ENCODE results near the gene SLC15A3. TPM values are rescaled to one million over a fixed set of nuclear protein-coding genes. Genes with fewer than 3 reads are reported as not detected.

SLC15A3 gene
- total and polyA plus RNA-seq, 2 experiments from 2014 or later: 14.2 to 15.8 TPM

GRCh38 chr11:60974726-60975125, 22.8 kb upstream of the SLC15A3 start:
- Histone ChIP-seq H2AFZ (no peak overlapping the region), H3K4me1 (ENCODE audit: insufficient read depth) (no peaks in the 10 kb centered on the region), H4K20me1 (replicated peaks; ENCODE audit: insufficient read depth) (no peaks in the 10 kb centered on the region), H3K36me3 (ENCODE audit: insufficient read depth) (no peaks in the 10 kb centered on the region), H3K4me3 (no peak overlapping the region), H3F3A (replicated peaks; ENCODE audit: low read depth) (no peaks in the 10 kb centered on the region), H3K9me2 (ENCODE audit: insufficient read depth) (no peaks in the 10 kb centered on the region), H3K27ac (ENCODE audit: low read depth) (no peak overlapping the region), H3K79me2 (replicated peaks; ENCODE audit: insufficient read depth) (no peaks in the 10 kb centered on the region), H3K27me3 (ENCODE audit: insufficient read depth) (no peaks in the 10 kb centered on the region), H3K4me2 (no peak overlapping the region)
- DNase-seq (ENCODE audit: low spot score) (no peak), ATAC-seq (no peak)
- TF ChIP-seq JUNB (IDR thresholded peaks at IDR 0.05; ENCODE audit: unreplicated experiment): no peak
- no peak for TF ChIP-seq STAT1 (IDR thresholded peaks at IDR 0.05; ENCODE audit: unreplicated experiment)
- TF ChIP-seq, protein P1, sequence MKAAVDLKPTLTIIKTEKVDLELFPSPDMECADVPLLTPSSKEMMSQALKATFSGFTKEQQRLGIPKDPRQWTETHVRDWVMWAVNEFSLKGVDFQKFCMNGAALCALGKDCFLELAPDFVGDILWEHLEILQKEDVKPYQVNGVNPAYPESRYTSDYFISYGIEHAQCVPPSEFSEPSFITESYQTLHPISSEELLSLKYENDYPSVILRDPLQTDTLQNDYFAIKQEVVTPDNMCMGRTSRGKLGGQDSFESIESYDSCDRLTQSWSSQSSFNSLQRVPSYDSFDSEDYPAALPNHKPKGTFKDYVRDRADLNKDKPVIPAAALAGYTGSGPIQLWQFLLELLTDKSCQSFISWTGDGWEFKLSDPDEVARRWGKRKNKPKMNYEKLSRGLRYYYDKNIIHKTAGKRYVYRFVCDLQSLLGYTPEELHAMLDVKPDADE (IDR thresholded peaks at IDR 0.05): no peak
- TF ChIP-seq, protein P2, sequence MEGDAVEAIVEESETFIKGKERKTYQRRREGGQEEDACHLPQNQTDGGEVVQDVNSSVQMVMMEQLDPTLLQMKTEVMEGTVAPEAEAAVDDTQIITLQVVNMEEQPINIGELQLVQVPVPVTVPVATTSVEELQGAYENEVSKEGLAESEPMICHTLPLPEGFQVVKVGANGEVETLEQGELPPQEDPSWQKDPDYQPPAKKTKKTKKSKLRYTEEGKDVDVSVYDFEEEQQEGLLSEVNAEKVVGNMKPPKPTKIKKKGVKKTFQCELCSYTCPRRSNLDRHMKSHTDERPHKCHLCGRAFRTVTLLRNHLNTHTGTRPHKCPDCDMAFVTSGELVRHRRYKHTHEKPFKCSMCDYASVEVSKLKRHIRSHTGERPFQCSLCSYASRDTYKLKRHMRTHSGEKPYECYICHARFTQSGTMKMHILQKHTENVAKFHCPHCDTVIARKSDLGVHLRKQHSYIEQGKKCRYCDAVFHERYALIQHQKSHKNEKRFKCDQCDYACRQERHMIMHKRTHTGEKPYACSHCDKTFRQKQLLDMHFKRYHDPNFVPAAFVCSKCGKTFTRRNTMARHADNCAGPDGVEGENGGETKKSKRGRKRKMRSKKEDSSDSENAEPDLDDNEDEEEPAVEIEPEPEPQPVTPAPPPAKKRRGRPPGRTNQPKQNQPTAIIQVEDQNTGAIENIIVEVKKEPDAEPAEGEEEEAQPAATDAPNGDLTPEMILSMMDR (conservative IDR thresholded peaks at IDR 0.05; ENCODE audit: low read depth in 2 of 2): no peak
- TF ChIP-seq REST (IDR thresholded peaks at IDR 0.05; ENCODE audit: unreplicated experiment): no peak
- TF ChIP-seq ZNF114 (CRISPR knock-in tag; IDR thresholded peaks at IDR 0.05): no peak
- TF ChIP-seq POLR2AphosphoS5 (IDR thresholded peaks at IDR 0.05; ENCODE audit: low read depth): no peak
- TF ChIP-seq, protein P3, sequence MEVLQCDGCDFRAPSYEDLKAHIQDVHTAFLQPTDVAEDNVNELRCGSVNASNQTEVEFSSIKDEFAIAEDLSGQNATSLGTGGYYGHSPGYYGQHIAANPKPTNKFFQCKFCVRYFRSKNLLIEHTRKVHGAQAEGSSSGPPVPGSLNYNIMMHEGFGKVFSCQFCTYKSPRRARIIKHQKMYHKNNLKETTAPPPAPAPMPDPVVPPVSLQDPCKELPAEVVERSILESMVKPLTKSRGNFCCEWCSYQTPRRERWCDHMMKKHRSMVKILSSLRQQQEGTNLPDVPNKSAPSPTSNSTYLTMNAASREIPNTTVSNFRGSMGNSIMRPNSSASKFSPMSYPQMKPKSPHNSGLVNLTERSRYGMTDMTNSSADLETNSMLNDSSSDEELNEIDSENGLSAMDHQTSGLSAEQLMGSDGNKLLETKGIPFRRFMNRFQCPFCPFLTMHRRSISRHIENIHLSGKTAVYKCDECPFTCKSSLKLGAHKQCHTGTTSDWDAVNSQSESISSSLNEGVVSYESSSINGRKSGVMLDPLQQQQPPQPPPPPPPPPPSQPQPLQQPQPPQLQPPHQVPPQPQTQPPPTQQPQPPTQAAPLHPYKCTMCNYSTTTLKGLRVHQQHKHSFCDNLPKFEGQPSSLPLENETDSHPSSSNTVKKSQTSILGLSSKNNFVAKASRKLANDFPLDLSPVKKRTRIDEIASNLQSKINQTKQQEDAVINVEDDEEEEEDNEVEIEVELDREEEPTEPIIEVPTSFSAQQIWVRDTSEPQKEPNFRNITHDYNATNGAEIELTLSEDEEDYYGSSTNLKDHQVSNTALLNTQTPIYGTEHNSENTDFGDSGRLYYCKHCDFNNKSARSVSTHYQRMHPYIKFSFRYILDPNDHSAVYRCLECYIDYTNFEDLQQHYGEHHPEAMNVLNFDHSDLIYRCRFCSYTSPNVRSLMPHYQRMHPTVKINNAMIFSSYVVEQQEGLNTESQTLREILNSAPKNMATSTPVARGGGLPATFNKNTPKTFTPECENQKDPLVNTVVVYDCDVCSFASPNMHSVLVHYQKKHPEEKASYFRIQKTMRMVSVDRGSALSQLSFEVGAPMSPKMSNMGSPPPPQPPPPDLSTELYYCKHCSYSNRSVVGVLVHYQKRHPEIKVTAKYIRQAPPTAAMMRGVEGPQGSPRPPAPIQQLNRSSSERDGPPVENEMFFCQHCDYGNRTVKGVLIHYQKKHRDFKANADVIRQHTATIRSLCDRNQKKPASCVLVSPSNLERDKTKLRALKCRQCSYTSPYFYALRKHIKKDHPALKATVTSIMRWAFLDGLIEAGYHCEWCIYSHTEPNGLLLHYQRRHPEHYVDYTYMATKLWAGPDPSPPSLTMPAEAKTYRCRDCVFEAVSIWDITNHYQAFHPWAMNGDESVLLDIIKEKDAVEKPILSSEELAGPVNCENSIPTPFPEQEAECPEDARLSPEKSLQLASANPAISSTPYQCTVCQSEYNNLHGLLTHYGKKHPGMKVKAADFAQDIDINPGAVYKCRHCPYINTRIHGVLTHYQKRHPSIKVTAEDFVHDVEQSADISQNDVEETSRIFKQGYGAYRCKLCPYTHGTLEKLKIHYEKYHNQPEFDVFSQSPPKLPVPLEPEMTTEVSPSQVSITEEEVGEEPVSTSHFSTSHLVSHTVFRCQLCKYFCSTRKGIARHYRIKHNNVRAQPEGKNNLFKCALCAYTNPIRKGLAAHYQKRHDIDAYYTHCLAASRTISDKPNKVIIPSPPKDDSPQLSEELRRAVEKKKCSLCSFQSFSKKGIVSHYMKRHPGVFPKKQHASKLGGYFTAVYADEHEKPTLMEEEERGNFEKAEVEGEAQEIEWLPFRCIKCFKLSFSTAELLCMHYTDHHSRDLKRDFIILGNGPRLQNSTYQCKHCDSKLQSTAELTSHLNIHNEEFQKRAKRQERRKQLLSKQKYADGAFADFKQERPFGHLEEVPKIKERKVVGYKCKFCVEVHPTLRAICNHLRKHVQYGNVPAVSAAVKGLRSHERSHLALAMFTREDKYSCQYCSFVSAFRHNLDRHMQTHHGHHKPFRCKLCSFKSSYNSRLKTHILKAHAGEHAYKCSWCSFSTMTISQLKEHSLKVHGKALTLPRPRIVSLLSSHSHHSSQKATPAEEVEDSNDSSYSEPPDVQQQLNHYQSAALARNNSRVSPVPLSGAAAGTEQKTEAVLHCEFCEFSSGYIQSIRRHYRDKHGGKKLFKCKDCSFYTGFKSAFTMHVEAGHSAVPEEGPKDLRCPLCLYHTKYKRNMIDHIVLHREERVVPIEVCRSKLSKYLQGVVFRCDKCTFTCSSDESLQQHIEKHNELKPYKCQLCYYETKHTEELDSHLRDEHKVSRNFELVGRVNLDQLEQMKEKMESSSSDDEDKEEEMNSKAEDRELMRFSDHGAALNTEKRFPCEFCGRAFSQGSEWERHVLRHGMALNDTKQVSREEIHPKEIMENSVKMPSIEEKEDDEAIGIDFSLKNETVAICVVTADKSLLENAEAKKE (CRISPR knock-in tag; IDR thresholded peaks at IDR 0.05): no peak
- TF ChIP-seq EZH2 (IDR thresholded peaks at IDR 0.05; ENCODE audit: low read depth, unreplicated experiment): no peak
- TF ChIP-seq NANOG (IDR thresholded peaks at IDR 0.05; ENCODE audit: borderline replicate concordance): no peak
- no peak for TF ChIP-seq EZH2phosphoT487 (IDR thresholded peaks at IDR 0.05; ENCODE audit: unreplicated experiment)
- TF ChIP-seq ZNF331 (CRISPR knock-in tag; IDR thresholded peaks at IDR 0.05; ENCODE audit: low read depth): no peak
- no peak for TF ChIP-seq CREB1 (CRISPR knock-in tag; IDR thresholded peaks at IDR 0.05; ENCODE audit: low read depth)
- no peaks in the 10 kb centered on the region for H3K4me1 Mint-ChIP-seq
- H3K36me3 Mint-ChIP-seq (ENCODE audit: low read depth): no peaks in the 10 kb centered on the region
- no peak overlapping the region for H3K4me3 Mint-ChIP-seq
- H3K27me3 Mint-ChIP-seq (ENCODE audit: insufficient read depth, low read depth, poor library complexity): no peaks in the 10 kb centered on the region
- no peaks in the 10 kb centered on the region for H3K9me3 Mint-ChIP-seq
- no peak overlapping the region for H3K27ac Mint-ChIP-seq
